ENCODE measurements around the gene LRIT3.

The LRIT3 gene, protein sequence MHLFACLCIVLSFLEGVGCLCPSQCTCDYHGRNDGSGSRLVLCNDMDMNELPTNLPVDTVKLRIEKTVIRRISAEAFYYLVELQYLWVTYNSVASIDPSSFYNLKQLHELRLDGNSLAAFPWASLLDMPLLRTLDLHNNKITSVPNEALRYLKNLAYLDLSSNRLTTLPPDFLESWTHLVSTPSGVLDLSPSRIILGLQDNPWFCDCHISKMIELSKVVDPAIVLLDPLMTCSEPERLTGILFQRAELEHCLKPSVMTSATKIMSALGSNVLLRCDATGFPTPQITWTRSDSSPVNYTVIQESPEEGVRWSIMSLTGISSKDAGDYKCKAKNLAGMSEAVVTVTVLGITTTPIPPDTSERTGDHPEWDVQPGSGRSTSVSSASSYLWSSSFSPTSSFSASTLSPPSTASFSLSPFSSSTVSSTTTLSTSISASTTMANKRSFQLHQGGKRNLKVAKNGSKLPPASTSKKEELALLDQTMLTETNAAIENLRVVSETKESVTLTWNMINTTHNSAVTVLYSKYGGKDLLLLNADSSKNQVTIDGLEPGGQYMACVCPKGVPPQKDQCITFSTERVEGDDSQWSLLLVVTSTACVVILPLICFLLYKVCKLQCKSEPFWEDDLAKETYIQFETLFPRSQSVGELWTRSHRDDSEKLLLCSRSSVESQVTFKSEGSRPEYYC

DNA sequence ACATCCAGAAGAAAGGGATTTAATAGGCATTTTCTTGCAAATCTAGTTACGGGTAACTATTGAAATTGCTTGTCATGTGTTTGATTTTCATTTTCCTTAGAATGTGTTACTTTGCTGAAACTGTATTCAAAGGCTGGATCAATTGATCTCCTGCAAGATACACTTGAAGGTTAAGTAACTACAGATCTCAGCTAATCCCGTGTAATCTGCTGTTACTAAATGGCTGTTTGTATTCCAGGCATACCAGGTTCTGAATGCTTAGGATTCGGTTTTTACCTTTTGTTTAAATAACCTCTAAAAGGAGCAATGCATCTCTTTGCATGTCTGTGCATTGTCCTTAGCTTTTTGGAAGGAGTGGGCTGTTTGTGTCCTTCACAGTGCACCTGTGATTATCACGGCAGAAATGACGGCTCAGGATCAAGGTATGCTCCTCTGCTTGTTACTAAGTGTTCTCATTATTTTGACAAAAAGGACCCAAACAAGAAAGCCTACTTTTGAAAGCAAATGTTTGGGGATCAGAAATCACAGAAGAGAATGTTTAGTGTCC, at the start of gene LRIT3:
Gene LRIT3, plus strand, starts transcription at position 212 of the 547 bp plus-strand sequence. Its CDS starts 95 bp downstream, at position 307.
- in situ Hi-C loops (cut with HindIII; ENCODE audit: low sequenced_read_pairs): no loop called here
- no peak within 1 kb of the TSS for H3K4me3 ChIP-seq (ENCODE audit: low read depth, low read length)
- TF ChIP-seq, protein P1, sequence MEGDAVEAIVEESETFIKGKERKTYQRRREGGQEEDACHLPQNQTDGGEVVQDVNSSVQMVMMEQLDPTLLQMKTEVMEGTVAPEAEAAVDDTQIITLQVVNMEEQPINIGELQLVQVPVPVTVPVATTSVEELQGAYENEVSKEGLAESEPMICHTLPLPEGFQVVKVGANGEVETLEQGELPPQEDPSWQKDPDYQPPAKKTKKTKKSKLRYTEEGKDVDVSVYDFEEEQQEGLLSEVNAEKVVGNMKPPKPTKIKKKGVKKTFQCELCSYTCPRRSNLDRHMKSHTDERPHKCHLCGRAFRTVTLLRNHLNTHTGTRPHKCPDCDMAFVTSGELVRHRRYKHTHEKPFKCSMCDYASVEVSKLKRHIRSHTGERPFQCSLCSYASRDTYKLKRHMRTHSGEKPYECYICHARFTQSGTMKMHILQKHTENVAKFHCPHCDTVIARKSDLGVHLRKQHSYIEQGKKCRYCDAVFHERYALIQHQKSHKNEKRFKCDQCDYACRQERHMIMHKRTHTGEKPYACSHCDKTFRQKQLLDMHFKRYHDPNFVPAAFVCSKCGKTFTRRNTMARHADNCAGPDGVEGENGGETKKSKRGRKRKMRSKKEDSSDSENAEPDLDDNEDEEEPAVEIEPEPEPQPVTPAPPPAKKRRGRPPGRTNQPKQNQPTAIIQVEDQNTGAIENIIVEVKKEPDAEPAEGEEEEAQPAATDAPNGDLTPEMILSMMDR (IDR thresholded peaks at IDR 0.05; ENCODE audit: low read depth, low read length): no peak
- DNase-seq (ENCODE audit: low read depth, low spot score): no peak

DNA sequence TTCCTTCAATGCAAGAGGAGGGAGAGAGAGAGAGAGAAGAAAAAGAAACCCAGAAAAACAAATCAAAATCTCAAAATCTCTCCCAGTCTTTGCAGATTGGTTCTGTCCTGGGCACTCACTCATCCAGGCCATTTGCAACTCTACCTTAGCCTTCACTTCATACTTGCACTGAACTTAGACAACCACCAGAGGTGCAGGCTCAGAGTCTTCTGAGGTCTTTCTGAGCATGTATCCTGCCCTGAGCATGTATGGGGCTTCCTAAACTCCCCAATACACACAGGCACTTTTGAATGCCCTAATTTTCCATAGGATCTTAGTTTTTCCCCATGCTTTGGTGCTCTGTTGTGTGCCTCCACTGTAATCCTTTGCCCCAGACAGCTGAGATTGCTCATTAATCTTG, 49.0 kb upstream of the LRIT3 start:
- H3K4me3 ChIP-seq (ENCODE audit: low read depth, low read length): no peak overlapping the region
- DNase-seq (ENCODE audit: low read depth, low spot score): no peak
- in situ Hi-C loops (cut with HindIII; ENCODE audit: low sequenced_read_pairs): no loop called here
- TF ChIP-seq, protein P1 (IDR thresholded peaks at IDR 0.05; ENCODE audit: low read depth, low read length): no peak

DNA sequence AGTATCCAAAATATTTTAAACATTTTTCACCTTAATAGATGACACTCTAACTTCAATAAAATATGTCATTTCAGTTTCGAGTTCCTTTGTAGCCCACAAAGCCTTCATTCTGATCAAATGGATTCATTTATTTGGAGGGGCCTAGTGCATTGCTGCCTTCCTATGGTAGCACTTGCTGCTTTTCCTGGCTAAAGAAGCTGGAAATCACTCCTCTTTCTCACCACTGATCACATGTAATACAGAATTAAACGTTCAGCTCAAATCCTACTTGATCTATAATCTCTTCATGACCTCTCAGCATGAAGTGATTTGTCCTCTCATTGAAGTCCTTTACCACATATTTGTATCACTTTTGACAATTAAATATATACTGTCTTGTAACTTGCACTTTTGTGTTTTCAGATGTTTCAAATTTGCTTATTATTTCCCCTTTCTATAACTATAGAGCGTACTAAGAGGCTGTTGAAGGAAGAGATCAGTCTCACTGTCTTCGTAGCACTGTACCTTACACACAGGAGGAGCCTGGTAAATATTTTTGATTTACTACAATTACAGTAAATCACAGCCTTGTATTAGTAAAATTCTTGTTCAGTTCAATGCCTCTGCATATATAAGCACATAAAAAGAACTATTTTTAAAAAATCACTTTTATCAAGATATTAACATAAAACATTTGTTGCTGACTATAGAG, 46.7 kb upstream of the LRIT3 start:
- peak; percentile 18 for DNase-seq (ENCODE audit: low read depth, low spot score)
- in situ Hi-C loops (cut with HindIII; ENCODE audit: low sequenced_read_pairs): no loop called here
- TF ChIP-seq, protein P1 (IDR thresholded peaks at IDR 0.05; ENCODE audit: low read depth, low read length): no peak
- H3K4me3 ChIP-seq (ENCODE audit: low read depth, low read length): peak overlapping the region; percentile 36

DNA sequence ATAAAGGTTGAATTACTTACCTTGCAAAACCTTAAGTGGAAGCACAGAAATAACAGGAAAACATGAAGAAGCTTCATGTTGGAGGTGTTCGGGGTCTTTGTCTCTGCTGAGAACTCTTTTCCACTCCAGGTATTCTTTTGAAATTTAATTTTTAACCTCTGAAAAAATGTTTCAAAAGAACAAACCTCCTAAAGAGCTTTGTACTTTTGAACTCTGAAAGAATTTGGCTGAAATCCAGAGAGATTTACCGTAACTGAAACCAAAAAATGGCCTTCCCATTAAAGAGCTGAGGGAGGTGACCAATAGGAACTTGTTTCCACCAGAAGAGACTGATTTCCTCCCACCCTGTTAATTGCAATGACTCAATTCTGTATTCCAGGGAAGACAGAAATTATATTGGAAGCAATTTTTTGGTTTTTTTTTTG, 46.0 kb upstream of the LRIT3 start, which contains the start of gene CFI:
Gene CFI, minus strand, starts transcription at position 105 of the 425 bp plus-strand sequence. Its CDS starts 28 bp downstream, at position 77.
- TF ChIP-seq, protein P1 (IDR thresholded peaks at IDR 0.05; ENCODE audit: low read depth, low read length): no peak
- peak; percentile 86 for DNase-seq (ENCODE audit: low read depth, low spot score)
- peak within 1 kb of the TSS; percentile 36 for H3K4me3 ChIP-seq (ENCODE audit: low read depth, low read length)
- in situ Hi-C loops (cut with HindIII; ENCODE audit: low sequenced_read_pairs): no loop called here

DNA sequence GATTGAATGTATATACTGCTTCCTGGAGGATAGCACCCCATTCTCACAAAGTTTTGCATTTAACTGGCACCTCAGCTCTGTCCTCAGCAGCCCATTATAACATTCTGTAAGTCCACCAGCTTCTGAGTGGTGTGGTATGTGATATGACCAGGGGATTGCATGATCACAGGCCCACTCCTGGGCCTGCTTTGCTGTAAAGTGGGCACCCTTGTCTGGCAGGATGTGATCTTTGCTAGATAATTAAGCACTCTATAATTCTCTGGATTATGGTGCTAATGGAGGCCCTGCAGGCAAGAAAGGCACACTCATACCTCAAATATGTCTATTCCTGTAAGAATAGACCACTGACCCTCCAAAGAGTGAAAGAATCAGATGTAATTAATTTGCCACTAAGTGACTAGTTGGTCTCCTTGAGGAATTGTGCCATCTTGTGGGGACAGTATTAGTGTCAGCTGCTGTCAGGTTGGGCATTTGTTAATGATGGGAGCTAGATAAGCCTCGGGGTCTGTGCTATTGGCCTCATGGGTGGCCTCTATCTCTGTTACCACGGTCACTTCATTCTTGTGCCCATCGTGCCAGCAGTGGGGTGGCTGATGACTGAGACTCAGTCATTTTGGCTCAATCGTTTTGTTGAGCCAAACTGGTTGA, 43.9 kb upstream of the LRIT3 start:
- H3K4me3 ChIP-seq (ENCODE audit: low read depth, low read length): no peak overlapping the region
- peak; percentile 62 for DNase-seq (ENCODE audit: low read depth, low spot score)
- in situ Hi-C loops (cut with HindIII; ENCODE audit: low sequenced_read_pairs): no loop called here
- TF ChIP-seq, protein P1 (IDR thresholded peaks at IDR 0.05; ENCODE audit: low read depth, low read length): peak; percentile 55

DNA sequence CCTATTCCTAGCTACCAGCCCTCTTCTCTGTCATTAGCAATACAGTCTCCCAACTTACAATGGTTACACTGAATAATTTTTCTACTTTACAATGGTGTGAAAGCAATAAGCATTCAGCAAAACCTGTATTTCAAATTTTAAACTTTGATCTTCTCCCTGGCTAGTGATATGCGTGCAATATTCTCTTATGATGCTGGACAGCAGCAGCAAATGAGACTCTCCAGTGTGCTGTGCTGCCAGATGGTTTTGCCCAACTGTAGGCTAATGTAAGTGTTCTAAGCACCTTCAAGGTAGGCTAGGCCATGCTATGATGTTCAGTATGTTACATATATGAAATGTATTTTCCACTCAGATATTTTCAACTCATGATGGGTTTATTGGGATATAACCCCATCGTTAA, 38.3 kb upstream of the LRIT3 start:
- H3K4me3 ChIP-seq (ENCODE audit: low read depth, low read length): no peak overlapping the region
- in situ Hi-C loops (cut with HindIII; ENCODE audit: low sequenced_read_pairs): no loop called here
- TF ChIP-seq, protein P1 (IDR thresholded peaks at IDR 0.05; ENCODE audit: low read depth, low read length): no peak
- no peak for DNase-seq (ENCODE audit: low read depth, low spot score)
